ENCODE measurements around the gene POC1A.

DNA sequence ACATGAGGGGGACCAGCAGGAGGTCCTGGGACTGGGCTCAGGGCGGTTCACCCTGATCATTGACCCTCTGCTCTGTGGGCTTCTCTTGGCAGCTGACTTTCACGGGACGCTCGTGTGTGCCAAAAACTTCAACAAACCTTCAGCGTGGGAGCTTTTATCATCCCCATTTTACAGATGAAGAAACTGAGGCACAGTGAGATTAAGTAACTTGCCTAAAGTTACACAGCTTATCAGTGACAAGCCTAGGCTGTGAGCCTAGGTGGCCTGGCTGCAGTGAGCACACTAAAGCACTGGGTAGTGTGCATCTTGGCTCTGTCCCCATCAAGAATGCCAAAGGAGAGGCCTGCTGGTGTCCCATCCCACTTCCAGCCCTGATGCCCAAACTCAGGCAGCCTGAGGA is 74.3 kb downstream of the POC1A start:
- no peak for TF ChIP-seq TAF1 (IDR thresholded peaks at IDR 0.05; ENCODE audit: low read depth)
- TF ChIP-seq, protein P1, sequence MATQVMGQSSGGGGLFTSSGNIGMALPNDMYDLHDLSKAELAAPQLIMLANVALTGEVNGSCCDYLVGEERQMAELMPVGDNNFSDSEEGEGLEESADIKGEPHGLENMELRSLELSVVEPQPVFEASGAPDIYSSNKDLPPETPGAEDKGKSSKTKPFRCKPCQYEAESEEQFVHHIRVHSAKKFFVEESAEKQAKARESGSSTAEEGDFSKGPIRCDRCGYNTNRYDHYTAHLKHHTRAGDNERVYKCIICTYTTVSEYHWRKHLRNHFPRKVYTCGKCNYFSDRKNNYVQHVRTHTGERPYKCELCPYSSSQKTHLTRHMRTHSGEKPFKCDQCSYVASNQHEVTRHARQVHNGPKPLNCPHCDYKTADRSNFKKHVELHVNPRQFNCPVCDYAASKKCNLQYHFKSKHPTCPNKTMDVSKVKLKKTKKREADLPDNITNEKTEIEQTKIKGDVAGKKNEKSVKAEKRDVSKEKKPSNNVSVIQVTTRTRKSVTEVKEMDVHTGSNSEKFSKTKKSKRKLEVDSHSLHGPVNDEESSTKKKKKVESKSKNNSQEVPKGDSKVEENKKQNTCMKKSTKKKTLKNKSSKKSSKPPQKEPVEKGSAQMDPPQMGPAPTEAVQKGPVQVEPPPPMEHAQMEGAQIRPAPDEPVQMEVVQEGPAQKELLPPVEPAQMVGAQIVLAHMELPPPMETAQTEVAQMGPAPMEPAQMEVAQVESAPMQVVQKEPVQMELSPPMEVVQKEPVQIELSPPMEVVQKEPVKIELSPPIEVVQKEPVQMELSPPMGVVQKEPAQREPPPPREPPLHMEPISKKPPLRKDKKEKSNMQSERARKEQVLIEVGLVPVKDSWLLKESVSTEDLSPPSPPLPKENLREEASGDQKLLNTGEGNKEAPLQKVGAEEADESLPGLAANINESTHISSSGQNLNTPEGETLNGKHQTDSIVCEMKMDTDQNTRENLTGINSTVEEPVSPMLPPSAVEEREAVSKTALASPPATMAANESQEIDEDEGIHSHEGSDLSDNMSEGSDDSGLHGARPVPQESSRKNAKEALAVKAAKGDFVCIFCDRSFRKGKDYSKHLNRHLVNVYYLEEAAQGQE (IDR thresholded peaks at IDR 0.05; ENCODE audit: low read depth), result no peak
- TF ChIP-seq EP300 (IDR thresholded peaks at IDR 0.05; ENCODE audit: borderline replicate concordance), result no peak
- TF ChIP-seq, protein P2, sequence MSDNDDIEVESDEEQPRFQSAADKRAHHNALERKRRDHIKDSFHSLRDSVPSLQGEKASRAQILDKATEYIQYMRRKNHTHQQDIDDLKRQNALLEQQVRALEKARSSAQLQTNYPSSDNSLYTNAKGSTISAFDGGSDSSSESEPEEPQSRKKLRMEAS (IDR thresholded peaks at IDR 0.05), result no peak

All from Ishikawa (cell line).